HG03108 (cell line): Measurements from ENCODE around the gene SPAG16.

Experiments used
- ATAC-seq: cut with Tn5 transposase; IDR thresholded peaks from one replicate; pipeline ENCODE4 v1.9.1; 2021; ENCODE audit warnings: moderate library complexity; ENCODE audit not compliant: unreplicated experiment

The SPAG16 gene

DNA sequence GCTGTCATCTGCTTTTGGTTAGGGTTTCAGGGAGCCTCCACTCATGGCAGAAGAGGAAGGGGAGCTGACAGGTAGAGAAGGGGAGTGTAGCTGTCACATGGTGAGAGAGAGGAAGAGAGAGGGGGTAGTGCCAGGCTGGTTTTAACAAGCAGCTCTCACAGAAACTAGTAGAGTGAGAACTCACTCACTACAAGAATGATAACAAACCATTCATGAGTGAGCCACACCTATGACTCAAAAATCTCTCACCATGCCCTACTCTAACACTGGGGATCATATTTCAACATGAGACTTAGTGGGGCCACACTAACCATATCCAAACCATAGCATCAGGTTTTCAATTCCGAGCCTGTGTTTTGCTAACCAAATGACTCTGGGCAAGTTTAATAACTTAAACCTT lies 851.7 kb downstream of the SPAG16 start:
- ATAC-seq = no peak

DNA sequence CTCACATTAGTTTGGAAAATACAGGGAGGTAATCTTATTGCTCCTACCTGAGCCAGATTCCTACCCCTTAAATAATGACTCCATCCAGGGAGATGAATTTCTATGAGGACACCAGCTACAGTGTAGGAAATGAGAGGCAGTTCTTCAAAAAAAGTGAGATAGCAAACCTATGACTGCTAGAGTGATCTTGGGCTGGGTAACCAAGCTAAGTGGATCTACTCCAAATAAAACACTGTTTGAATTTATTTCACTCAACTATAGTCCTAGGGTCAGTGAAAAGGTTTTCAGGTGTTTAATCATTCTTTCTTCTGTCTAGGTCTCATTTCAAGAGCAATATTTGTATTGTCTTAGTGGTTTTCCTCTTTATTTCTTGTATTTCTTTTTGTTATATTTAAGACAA lies 854.5 kb downstream of the SPAG16 start:
- ATAC-seq = no peak

DNA sequence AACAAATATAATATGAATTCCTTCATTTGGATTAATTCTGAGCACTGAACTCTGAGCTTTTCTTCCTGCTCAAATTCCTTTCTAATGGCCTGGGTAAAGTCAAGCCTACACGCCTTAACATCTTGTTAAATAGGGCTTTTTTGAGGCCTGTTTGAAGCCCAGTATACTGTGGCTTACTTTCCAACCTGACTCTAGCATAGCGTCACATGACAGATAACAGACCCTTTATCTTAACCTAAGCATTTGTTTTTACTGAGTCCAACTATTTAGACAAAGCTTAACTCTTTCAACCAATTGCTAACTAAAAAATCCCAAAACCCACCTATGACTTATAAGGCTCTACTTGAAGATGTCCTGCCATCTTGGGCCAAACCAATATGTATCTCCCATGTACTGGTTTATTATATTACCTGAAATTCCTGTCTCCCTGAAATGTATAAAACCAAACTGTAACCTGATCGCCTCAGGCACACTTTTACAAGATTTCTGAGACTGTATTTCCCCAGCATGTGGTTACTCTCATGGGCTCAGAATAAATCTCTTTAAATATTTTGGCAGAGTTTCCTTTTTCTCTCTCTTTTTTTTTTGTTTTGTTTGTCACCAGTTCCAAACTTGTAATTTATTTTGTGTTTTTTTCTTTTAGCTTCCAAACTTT lies 855.5 kb downstream of the SPAG16 start:
- ATAC-seq = no peak

DNA sequence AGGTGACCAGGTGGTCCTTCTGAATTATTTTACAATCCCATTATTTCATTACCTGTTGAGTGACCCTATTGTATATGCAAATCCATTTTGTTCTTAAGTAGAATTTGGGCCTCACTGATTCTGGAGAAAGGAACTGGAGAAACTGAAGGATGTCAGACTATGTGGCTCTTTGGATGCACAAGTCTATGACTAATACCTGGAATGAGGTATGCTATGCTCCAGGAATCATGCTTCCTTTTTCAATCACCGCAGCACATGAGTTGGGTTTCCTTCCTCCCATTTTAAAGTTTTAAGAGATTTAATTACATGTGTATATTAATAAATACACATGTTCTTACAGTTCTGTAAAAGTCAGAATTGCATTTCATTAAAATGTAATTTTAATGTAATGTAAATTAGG lies 872.7 kb downstream of the SPAG16 start:
- ATAC-seq = no peak

DNA sequence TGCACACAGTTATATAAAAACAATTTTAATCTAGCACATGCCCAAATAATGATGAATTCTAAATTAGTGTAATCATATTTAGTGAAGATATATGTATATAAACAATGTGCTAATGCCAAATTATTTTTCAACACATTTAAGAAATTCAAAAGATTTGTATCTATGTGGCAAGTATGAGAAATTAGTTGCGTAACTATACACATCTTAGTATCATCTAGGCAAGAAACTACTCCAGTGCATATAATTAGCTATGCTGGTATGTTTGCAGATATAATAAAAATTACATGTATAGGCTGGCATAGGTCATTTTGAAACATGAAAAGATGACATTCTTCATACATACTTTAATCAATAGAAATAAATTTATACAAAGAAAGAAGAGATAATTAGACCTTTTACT lies 874.6 kb downstream of the SPAG16 start:
- ATAC-seq = no peak

DNA sequence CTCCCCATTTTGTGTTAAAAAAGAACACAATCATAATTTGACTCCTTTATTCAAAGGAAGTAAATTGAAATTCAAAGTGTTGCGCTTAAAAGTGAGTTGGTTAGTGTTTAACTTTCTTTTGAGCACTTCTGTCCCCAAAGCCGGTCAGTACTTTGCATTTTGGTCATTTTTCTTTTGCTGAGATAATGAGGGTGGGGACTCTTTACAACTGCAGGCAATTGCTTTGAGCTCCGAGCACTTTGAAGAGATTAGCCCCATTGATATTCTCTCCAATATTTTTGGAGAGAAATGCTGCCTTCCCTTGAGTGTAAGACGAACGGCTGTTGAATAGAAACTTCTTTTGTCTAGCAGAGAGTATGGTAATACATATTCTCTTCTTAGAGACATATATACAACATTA lies 885.0 kb downstream of the SPAG16 start:
- no peak for ATAC-seq

DNA sequence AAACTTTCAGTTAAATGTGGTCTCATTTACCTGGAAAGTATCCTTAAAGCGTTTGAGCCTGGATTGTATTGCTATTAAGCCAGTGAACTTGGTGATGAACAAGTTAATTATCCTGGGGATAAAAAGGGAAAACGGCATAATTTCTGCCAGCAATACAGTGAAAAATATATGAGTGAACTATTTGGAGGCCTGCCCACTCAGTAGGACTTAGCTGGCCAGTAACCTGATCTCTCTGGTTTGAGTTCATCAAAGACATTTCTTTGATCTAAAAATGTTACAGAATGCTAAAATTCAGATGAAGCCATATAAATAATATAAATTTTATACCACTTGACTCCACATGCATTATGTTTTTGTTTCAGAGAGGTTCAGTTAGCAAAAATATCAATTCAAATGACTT lies 885.5 kb downstream of the SPAG16 start:
- ATAC-seq = no peak

DNA sequence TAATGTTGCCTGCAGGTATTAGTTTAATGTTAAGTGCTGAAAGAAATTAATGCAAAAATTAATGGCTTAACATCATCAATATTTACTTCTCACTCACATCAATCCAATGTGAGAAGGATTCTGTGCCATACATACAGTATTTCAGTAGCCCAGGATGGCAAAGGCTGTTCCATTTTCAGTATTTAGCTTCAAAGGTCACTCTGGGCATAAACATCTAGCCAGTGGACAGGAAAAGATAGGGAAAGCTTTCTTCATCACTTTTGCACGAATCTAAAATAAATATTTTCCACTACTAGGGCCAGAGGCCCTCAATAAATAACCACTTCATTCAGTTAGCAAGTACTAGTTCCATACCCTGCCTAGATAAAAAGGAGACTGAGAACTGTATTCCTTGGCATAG lies 890.3 kb downstream of the SPAG16 start:
- no peak for ATAC-seq

DNA sequence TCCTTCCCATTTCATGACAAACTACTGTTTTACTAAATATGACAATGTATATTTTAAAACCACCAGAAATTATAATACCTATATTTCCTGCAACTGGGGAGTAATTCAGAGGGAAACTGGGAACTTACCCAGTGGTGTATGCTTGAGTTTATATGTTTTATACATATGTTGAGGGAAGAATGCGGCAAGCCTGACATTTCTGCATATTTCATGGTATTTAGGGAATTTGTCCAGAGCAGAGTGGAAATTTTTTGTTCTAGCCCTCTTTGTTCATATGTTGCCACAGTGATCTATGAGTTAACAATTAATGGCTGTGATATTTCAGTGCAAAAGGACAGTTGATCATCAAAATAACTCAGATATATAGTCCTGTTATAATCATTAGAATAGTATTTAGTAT lies 895.8 kb downstream of the SPAG16 start:
- ATAC-seq = no peak

DNA sequence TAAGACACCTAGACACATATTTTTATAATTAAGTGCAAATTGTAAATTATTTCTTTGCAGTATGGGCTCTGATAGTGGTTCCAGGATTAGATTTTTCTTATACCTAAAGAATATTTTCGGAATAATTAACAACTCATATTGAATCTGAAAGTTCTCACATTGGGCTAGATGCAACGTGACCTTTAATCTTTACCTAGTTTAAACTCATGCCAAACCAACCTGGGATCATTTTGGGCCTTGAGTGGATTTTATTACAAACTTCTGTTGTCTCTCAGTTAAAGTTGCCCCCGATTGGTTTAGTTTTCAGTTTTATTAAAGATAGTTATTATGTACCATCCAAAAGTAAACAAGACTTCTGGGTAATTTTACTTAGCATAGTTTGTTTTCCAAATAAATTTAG lies 896.4 kb downstream of the SPAG16 start:
- no peak for ATAC-seq

DNA sequence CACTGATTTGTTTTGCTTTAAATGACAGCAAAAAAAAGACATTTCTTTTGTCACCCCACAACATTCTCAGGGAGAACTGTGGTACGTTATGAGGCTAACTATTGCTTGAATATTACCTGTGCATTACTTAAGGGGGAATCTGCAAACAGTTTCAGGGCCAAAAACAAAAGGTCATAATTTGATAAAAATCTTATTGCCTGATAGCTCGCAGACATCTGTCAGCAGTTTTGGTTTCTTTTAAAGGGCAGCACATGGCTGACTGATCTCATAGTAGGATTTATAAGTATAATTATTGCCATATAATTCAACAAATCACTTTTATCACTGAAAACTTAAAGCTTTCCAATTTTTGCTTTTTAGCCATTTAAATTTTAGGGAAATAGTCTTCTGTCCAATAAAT lies 900.2 kb downstream of the SPAG16 start:
- ATAC-seq = no peak

DNA sequence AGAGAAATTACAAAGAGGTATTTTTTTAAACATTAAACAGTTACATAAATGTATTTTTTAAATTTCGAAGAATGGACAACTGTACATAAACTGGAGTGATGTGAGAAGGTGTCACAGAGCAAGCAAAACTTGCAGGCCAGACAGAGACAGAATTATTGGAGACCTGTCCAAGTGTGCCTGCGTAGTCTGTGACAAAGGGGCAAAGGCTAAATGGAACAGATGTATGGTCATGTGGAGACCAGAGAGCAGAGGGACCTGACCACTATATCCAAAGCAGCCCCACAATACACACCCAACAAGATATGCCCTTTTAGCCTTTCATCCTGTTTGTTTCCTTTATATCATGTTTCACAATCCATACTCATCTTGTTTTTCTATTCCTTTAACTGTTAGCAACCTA lies 901.3 kb downstream of the SPAG16 start:
- ATAC-seq = no peak

DNA sequence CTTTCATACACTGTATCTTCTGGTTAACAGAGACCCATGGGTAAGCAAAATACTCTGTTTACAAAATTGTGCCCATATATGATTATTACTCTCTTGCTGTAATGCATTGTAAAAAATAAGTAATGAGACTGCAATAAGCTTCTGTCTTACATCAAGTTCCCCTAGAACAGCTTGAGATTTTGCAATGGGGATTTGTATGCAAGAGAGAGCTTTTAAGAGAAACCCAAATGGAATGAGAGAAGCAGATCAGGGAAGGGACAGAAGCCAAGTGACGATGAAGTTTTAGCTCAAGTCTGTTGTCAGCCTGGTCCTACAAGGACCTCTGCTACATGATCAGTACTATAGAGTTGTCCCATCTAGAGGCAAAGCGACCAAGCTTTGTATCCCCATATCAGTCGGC lies 908.4 kb downstream of the SPAG16 start:
- ATAC-seq = no peak

DNA sequence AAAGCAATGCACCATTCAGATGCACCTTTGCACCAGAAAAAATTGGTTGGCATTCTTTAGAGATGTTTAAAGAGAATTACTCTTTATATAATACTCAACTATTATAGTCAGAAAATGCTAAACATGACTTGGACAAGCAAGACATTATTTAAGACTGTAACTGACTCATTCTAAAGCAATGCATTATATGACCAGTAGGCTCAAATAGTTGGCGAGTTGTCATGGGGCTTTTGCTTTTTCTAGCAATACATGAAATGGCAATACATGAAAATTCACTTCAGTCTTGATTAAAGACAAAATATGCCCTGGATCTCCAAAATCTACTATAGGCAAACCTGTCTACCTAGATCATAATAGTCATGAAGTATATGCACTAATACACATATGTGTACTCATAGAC lies 909.7 kb downstream of the SPAG16 start:
- no peak for ATAC-seq

DNA sequence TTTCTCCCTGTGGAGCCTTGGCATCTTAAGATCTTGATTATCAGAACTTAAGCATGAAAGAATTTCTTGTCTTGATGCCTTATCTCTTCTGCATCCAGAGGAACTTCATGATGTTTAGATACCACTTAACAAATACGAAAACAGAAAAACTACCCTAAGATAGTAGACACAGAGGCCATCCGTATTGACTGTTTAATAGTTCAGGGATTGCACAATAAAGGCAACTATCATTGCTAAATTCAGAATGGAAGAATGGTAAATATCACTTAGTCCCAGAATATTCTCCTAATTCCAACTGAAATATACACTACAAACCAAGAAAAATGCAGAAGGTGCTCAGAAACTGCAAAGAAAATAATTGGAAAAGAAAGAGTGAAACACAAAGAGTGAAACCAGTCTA lies 912.0 kb downstream of the SPAG16 start:
- ATAC-seq = no peak

DNA sequence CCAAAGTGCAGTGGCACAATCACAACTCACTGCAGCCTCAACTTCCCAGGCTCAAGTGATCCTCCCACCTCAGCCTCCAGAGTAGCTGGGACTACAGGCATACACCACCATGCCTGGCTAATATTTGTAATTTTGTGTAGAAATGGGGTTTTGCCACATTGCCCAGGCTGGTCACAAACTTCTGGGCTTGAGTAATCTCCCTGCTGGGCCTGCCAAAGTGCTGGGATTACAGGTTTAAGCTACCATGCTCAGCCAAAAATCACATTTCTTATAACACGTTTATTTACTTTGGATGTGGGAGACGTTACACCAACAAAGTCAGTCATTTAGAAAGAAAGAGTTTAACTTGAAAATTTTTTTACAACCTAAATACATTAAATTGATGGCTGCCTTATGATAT lies 917.6 kb downstream of the SPAG16 start:
- no peak for ATAC-seq

DNA sequence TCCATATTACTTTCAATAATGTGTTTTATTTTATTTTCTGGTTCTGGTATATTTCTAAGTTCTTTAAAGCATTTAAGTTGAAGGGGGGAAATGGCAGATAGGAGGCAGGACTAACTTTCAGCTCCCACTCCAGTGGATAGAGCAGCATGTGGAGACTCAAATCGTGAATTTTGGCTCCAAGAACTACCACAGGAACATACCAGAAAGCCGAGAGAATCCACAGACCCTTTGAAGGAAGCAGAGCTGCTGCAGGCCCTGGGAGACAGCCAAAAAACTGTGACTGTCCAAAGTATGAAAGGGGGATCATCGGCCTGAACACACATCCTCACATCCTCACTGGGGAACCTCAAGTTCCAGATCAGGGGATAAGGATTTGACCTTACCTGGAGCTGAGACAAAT lies 919.0 kb downstream of the SPAG16 start:
- ATAC-seq = no peak

DNA sequence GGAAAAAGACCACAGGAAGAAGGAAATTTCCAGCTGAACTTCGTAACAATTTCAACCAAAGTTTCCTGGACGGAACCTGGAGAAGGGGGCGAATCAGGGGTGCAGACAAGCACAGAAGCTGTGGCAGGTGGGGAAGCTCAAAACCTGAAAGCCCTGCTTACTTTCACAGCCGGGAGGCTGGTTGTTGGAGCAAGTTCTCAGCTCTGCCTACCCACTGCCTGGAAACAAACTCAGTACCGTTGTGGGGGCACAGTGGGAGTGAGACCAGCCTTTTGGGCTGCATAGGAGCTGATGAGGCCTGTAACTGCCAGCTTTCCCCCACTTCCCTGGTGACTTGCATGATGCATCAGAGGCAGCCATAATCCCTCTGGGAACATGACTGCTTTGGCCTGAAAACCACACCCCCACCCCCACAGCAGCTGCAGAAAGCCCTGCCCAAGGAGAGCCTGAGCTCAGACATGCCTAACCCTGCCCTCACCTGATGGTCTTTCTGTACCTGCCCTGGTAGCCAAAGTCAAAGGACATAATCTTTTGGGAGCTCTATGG lies 919.6 kb downstream of the SPAG16 start:
- no peak for ATAC-seq

DNA sequence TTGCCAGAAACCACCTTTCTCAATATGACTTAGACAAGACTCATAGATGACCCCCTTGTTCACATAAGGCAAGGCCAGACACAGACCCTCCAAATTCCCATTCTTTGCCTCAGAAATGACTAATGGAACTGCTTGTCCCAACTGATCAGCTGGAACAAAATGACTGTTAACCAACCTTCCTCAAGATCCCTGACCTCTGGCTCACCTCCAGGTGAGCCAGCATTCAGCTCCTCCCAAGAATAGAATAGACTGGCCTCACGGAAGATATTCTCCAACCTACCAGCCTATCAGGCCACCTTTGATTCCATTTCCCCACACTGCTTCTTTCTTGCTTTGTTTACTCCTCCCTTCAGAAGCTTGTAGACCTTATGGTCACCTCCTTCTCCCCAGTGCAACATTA lies 930.8 kb downstream of the SPAG16 start:
- no peak for ATAC-seq

DNA sequence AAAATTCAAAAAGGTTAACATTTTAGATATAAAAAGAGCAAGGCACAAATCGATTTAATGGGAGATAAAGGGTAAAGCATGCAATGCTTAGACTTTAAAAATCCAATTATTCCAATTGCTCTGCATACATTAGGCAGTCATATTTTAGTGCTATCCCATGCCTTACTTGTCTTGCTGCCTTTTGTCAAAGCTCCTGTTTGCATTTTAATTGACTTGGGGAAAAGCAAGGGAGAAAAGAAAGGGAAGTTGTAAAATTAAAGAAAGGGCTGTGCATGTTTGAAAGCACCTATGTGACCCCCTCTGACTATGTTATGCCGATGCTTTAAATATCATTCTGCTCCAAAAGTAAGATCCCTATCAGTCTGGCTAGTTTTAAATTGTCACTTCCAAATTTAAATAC lies 932.9 kb downstream of the SPAG16 start:
- ATAC-seq = no peak

DNA sequence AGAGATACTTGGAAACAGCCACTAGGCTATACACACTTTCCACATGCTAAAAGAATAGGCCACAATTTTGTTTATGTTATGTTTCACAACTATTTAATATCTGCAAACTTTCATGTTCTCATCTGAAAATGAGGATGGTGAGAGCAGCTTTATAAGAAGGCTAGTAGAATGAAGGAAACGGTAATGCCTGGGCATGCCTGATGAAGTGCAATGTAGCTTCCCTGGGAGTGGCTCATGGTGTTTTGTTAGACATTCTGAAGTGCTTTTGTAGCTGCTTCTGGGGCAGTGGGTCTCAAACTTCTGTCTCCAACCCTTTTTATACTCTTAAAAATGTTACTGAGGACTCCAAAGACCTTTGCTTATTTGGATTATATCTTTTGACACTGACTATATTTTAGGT lies 933.3 kb downstream of the SPAG16 start:
- no peak for ATAC-seq

DNA sequence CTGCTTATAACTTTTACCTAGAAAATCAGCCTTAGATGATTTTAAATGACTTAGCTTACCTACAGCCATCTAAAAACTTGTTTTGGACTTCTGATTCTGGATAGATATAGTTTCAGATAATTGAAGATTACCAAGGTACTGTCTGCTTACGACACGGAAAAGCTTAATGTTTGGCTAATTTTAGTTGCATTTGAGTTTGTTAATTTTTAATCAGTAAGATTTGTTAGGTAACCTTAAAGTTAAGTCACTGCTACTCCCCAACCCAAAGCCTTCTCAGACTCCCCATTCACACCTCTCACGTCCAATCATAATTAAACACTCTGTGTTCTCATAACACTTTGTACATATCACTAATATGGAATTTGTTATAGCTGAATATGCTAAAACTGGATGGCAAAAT lies 936.0 kb downstream of the SPAG16 start:
- ATAC-seq = no peak

DNA sequence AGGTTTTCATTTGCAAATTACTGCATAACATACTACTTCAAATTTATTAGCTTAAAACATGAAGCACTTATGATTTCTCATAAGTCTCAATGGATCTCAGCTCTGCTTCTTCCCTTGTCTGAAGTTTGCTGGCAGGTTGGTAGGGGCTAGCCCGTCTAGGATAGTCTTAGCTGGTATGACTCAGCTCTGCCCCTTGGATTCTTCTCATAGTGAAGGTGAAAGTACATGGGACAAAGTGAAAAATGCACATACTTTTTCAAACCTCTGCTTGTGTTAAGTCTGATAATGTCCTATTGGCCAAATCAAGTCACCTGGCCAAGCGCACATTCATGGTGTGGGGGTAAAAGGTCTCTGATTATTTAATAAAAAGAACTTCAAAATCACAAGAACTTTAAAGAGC lies 941.8 kb downstream of the SPAG16 start:
- ATAC-seq = no peak
